IMR-90 (cell line): ENCODE results near the gene RYR3. TPM values are rescaled to one million over a fixed set of nuclear protein-coding genes. Genes with fewer than 3 reads are reported as not detected.

Source experiments
- ATAC-seq: fragments of 200-7000 bp; cut with Tn5 transposase; 2 replicates; pipeline ENCODE4 v1.9.1; 2020; ENCODE audit warnings: low read depth, mild to moderate bottlenecking, moderate library complexity
- BruUV-seq: library from RNA; stranded (reverse); fragments of 400-500 nt; replicated peaks from 2 replicates; lab custom pipeline; 2021; lab: Mats Ljungman, UMichigan
- CTCF ChIA-PET: fragments of 300-600 bp; formaldehyde crosslinking; extraction: SDS; loops from one replicate; lab custom pipeline; 2021; ENCODE audit warnings: antibody characterized with exemption; lab: Yijun Ruan, JAX
- POLR2A ChIA-PET: fragments of 300-600 bp; sonication (Branson Sonifier 250); formaldehyde crosslinking; loops from one replicate; lab custom pipeline; 2022; ENCODE audit warnings: antibody characterized with exemption; ENCODE audit not compliant: unreplicated experiment; lab: Charles Lee
- DNase-seq: peaks from one replicate; pipeline ENCODE4 v3.0.0; 2013
- H2AFZ ChIP-seq: replicated peaks from 2 replicates; pipeline ENCODE3; 2013; ENCODE audit warnings: low read length, mild to moderate bottlenecking; ENCODE audit not compliant: poor library complexity
- H2AK5ac ChIP-seq: 2 replicates; pipeline ENCODE4 v1.6.1; 2013; ENCODE audit warnings: low read depth, low read length, inconsistent platforms
- H2AK9ac ChIP-seq: replicated peaks from 2 replicates; pipeline ENCODE3; 2013; ENCODE audit warnings: mild to moderate bottlenecking, low read depth, low read length, moderate library complexity; ENCODE audit not compliant: poor library complexity
- H2BK120ac ChIP-seq: 2 replicates; pipeline ENCODE4 v1.6.1; 2013; ENCODE audit warnings: low read depth, low read length, inconsistent platforms
- H2BK15ac ChIP-seq: 3 replicates; pipeline ENCODE4 v1.6.1; 2013; ENCODE audit warnings: low read depth, low read length, inconsistent platforms
- H2BK20ac ChIP-seq: 2 replicates; pipeline ENCODE4 v1.6.1; 2013; ENCODE audit warnings: low read depth, mild to moderate bottlenecking, inconsistent platforms, low read length, moderate library complexity
- H2BK5ac ChIP-seq: 2 replicates; pipeline ENCODE4 v1.6.1; 2013; ENCODE audit warnings: mild to moderate bottlenecking, low read depth, low read length, inconsistent platforms; ENCODE audit not compliant: poor library complexity, severe bottlenecking
- H3K14ac ChIP-seq: replicated peaks from 2 replicates; pipeline ENCODE4 v1.6.1; 2013; ENCODE audit warnings: low read depth, low read length, inconsistent platforms
- H3K18ac ChIP-seq: 2 replicates; pipeline ENCODE4 v1.6.1; 2013; ENCODE audit warnings: low read depth, low read length, control low read depth
- H3K23ac ChIP-seq: 2 replicates; pipeline ENCODE4 v1.6.1; 2013; ENCODE audit warnings: low read depth, low read length, inconsistent platforms
- H3K27ac ChIP-seq: 2 replicates; pipeline ENCODE4 v1.5.1; 2013; ENCODE audit warnings: mild to moderate bottlenecking, control low read depth, low read length; ENCODE audit not compliant: insufficient read depth
- H3K27me3 ChIP-seq: 2 replicates; pipeline ENCODE4 v1.6.1; 2013; ENCODE audit warnings: low read length; ENCODE audit not compliant: control insufficient read depth, insufficient read depth
- H3K36me3 ChIP-seq: 2 replicates; pipeline ENCODE4 v1.6.1; 2013; ENCODE audit warnings: low read length, mixed read lengths; ENCODE audit not compliant: control insufficient read depth, insufficient read depth
- H3K4ac ChIP-seq: 2 replicates; pipeline ENCODE4 v1.6.1; 2013; ENCODE audit warnings: low read depth, low read length, inconsistent platforms
- H3K4me1 ChIP-seq: 2 replicates; pipeline ENCODE4 v1.6.1; 2013; ENCODE audit warnings: low read length, mixed read lengths; ENCODE audit not compliant: control insufficient read depth, insufficient read depth
- H3K4me2 ChIP-seq: 2 replicates; pipeline ENCODE4 v1.6.1; 2013; ENCODE audit warnings: low read depth, mild to moderate bottlenecking, control low read depth, low read length, moderate library complexity
- H3K4me3 ChIP-seq: 2 replicates; pipeline ENCODE4 v1.5.1; 2013; ENCODE audit warnings: low read depth, mild to moderate bottlenecking, control low read depth, low read length, moderate library complexity; ENCODE audit not compliant: insufficient read depth
- H3K56ac ChIP-seq: 2 replicates; pipeline ENCODE4 v1.6.1; 2013; ENCODE audit warnings: low read length, inconsistent platforms; ENCODE audit not compliant: insufficient read depth; ENCODE audit errors: extremely low read depth
- H3K79me1 ChIP-seq, 2 experiments: 2 replicates each; pipeline ENCODE4 v1.6.1; 2013; ENCODE audit warnings: low read length in 2 of 2, inconsistent platforms in 1 of 2, low read depth in 1 of 2
- H3K9ac ChIP-seq: 2 replicates; pipeline ENCODE4 v1.6.1; 2013; ENCODE audit warnings: low read depth, low read length, control low read depth
- H3K9me1 ChIP-seq: 2 replicates; pipeline ENCODE4 v1.6.1; 2013; ENCODE audit warnings: low read length, inconsistent platforms; ENCODE audit not compliant: insufficient read depth
- H3K9me3 ChIP-seq: 2 replicates; pipeline ENCODE4 v1.6.1; 2013; ENCODE audit warnings: low read length; ENCODE audit not compliant: control insufficient read depth, insufficient read depth
- H4K20me1 ChIP-seq: 2 replicates; pipeline ENCODE4 v1.6.1; 2013; ENCODE audit warnings: low read length, inconsistent platforms; ENCODE audit not compliant: insufficient read depth
- H4K5ac ChIP-seq: 2 replicates; pipeline ENCODE4 v1.6.1; 2013; ENCODE audit warnings: mild to moderate bottlenecking, low read depth, low read length, control low read depth
- H4K8ac ChIP-seq, 2 experiments: 2 replicates each; pipeline ENCODE4 v1.6.1; 2013; ENCODE audit warnings: low read depth in 2 of 2, low read length in 2 of 2, control low read depth in 1 of 2, inconsistent platforms in 1 of 2
- H4K91ac ChIP-seq: 2 replicates; pipeline ENCODE4 v1.6.1; 2013; ENCODE audit warnings: low read depth, low read length, inconsistent platforms; ENCODE audit not compliant: insufficient read depth
- BHLHE40 ChIP-seq: fragments of 150-350 bp; IDR thresholded peaks from 2 replicates; pipeline ENCODE4 v1.6.1; 2016; ENCODE audit warnings: mild to moderate bottlenecking, low read depth, low read length
- MXI1 ChIP-seq: IDR thresholded peaks from 2 replicates; pipeline ENCODE4 v1.6.1; 2012; ENCODE audit warnings: low read depth, mild to moderate bottlenecking, low read length, moderate library complexity, borderline replicate concordance
- RAD21 ChIP-seq: IDR thresholded peaks from 2 replicates; pipeline ENCODE4 v1.6.1; 2012; ENCODE audit warnings: low read length, improper control_type of control experiment
- RFX5 ChIP-seq: IDR thresholded peaks from 2 replicates; pipeline ENCODE4 v1.8.0; 2012; ENCODE audit warnings: low read depth, mild to moderate bottlenecking, low read length, moderate library complexity
- SMC3 ChIP-seq: fragments of 150-350 bp; IDR thresholded peaks from 2 replicates; pipeline ENCODE4 v1.6.1; 2016; ENCODE audit warnings: low read depth, mild to moderate bottlenecking, antibody characterized with exemption, low read length, moderate library complexity
- dilution Hi-C: fragments of 300-500 bp; cut with HindIII; formaldehyde crosslinking; loops from one replicate; pipeline ENCODE4 v1.14.3; 2018; ENCODE audit warnings: low sequenced_read_pairs; ENCODE audit not compliant: unreplicated experiment
- in situ Hi-C: fragments of 300-500 bp; cut with MboI; formaldehyde crosslinking; loops from 3 replicates; pipeline ENCODE4 v1.14.3; 2019; ENCODE audit warnings: low sequenced_read_pairs, inconsistent platforms, mixed read lengths
- intact Hi-C: fragments of 100-400 bp; cut with micrococcal nuclease; formaldehyde crosslinking; loops from 2 replicates; pipeline ENCODE4 v1.10.0; 2022
- polyA plus RNA-seq, 3 experiments: library from polyadenylated mRNA; depleted of rRNA; stranded (reverse); fragments of >200 nt; gene quantifications; 2 replicates each; pipeline ENCODE4 v1.2.3, GENCODE V29; 2012; ENCODE audit warnings: low replicate concordance in 1 of 3
- total RNA-seq: library from RNA; depleted of rRNA; stranded (reverse); fragments of >200 nt; gene quantifications from 2 replicates; pipeline ENCODE4 v1.2.3, GENCODE V29; 2012

Gene RYR3
- total and polyA plus RNA-seq, 2 of the 4 experiments (the other 2 are of a cell fraction), result 0.18 TPM; not detected in 1

DNA sequence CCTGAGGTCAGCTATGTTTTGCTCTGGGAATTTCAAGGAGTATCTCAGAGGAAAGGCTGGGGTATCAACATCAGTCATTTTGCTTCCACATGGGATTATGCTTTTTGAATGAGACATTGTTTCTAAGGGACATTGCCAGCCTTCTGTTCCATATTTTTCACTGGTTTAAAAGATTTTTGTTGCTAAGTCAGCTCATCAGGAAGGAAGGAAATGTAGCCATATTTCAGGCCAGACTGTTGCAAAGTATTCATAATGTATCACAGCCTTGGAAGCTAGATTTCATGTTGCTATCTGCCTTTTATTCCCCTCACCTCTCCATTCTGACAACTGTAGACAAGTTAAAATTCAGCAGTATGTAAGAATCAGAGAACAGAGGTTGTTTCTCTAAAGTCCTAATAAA, 596.6 kb downstream of the RYR3 start:
- H3K14ac ChIP-seq, result peak overlapping the region; percentile 66; the same call in 1 of the 2 replicates
- no peak overlapping the region for H2BK15ac ChIP-seq
- no peak overlapping the region for H2AK5ac ChIP-seq
- in situ Hi-C loops, result no loop called here
- no peaks in the 10 kb centered on the region for H3K27me3 ChIP-seq
- H2BK5ac ChIP-seq, result no peak overlapping the region
- no peak for TF ChIP-seq MXI1
- no peak for TF ChIP-seq BHLHE40
- no peak for TF ChIP-seq SMC3
- no peak for TF ChIP-seq RFX5
- TF ChIP-seq RAD21, result no peak
- H3K9ac ChIP-seq, result no peak overlapping the region
- no peak overlapping the region for H4K5ac ChIP-seq
- H4K8ac ChIP-seq, result no peak overlapping the region
- peaks cover 2% of the 10 kb centered on the region; the same call in 1 of the 2 replicates for H4K20me1 ChIP-seq
- H3K4me2 ChIP-seq, result no peak overlapping the region
- no peak overlapping the region for H3K56ac ChIP-seq
- peaks cover 8 to 10% of the 10 kb centered on the region in 2 experiments; a peak in 3 of 4 replicates for H3K79me1 ChIP-seq
- ATAC-seq (no peak), DNase-seq (no peak)
- H2BK120ac ChIP-seq, result no peak overlapping the region
- BruUV-seq, result no TSS peak
- no peak overlapping the region for H2AK9ac ChIP-seq
- no peak overlapping the region for H2AFZ ChIP-seq
- no peak overlapping the region for H4K91ac ChIP-seq
- H3K4me3 ChIP-seq, result no peak overlapping the region
- no peaks in the 10 kb centered on the region for H3K36me3 ChIP-seq
- dilution Hi-C loops, result no loop called here
- H3K23ac ChIP-seq, result no peak overlapping the region
- H3K27ac ChIP-seq, result no peak overlapping the region
- peaks cover 11% of the 10 kb centered on the region for H3K4me1 ChIP-seq
- peaks cover 12% of the 10 kb centered on the region for H3K9me1 ChIP-seq
- intact Hi-C loops, result loop anchor here (5.0 kb wide), 1 partner anchor 40 kb away; no protein-coding TSS in a partner anchor
- H2BK20ac ChIP-seq, result no peak overlapping the region
- H3K9me3 ChIP-seq, result no peaks in the 10 kb centered on the region
- H3K18ac ChIP-seq, result no peak overlapping the region
- no peak overlapping the region for H3K4ac ChIP-seq
- CTCF ChIA-PET, result no interaction called here
- POLR2A ChIA-PET, result no interaction called here
